GM21825 (cell line): ENCODE data around the gene TDRKH.
"Not testable (repeated sequence)": the region's sequence is repeated elsewhere in the genome, so short reads cannot be mapped to it uniquely, and the experiment has no call there.

Experiments used
- ATAC-seq: cut with Tn5 transposase; IDR thresholded peaks from one replicate; pipeline ENCODE4 v1.9.1; 2021; ENCODE audit warnings: mild to moderate bottlenecking, moderate library complexity; ENCODE audit not compliant: unreplicated experiment

TDRKH gene

GRCh38 chr1:151768351-151769066 is 21.8 kb downstream of the TDRKH start:
- not testable (repeated sequence) for ATAC-seq

- no peak for ATAC-seq
These were observed 26.3 kb downstream of the TDRKH start for GRCh38 chr1:151763990-151764389.

GRCh38 chr1:151762941-151763921 is 27.1 kb downstream of the TDRKH start, which contains the start of gene MRPL9:
Gene MRPL9 (minus strand): TSS chr1:151763496. CDS start chr1:151763479, 17 bp downstream.
- ATAC-seq = peak; percentile 96

- ATAC-seq = no peak
These were observed 29.5 kb downstream of the TDRKH start for GRCh38 chr1:151760597-151761385.

GRCh38 chr1:151759241-151759640 is 31.1 kb downstream of the TDRKH start:
- no peak for ATAC-seq

- no peak for ATAC-seq
These were observed 34.0 kb downstream of the TDRKH start for GRCh38 chr1:151756291-151756690.

- ATAC-seq = no peak
These were observed 48.8 kb downstream of the TDRKH start for GRCh38 chr1:151741516-151741915.

- no peak for ATAC-seq
These were observed 50.5 kb downstream of the TDRKH start for GRCh38 chr1:151739590-151740355.

GRCh38 chr1:151737479-151737878 is 52.8 kb downstream of the TDRKH start:
- ATAC-seq = no peak

- no peak for ATAC-seq
These were observed 53.3 kb downstream of the TDRKH start for GRCh38 chr1:151737026-151737425.

- ATAC-seq = not testable (repeated sequence)
These were observed 56.3 kb downstream of the TDRKH start for GRCh38 chr1:151733995-151734394.

- no peak for ATAC-seq
These were observed 57.2 kb downstream of the TDRKH start for GRCh38 chr1:151733126-151733525.

- ATAC-seq = no peak
These were observed 60.4 kb downstream of the TDRKH start for GRCh38 chr1:151729966-151730291.

GRCh38 chr1:151729157-151729965 is 60.9 kb downstream of the TDRKH start:
- ATAC-seq = no peak

GRCh38 chr1:151728151-151729054 is 61.9 kb downstream of the TDRKH start:
- ATAC-seq = no peak

GRCh38 chr1:151723726-151724370 is 66.5 kb downstream of the TDRKH start:
- ATAC-seq = no peak
